Endothelial cell of umbilical vein (primary cell): ENCODE measurements around the gene FAM163A. TPM values are rescaled to one million over a fixed set of nuclear protein-coding genes. Genes with fewer than 3 reads are reported as not detected.

Experiments
- BruUV-seq: library from RNA; stranded (reverse); fragments of 400-500 nt; replicated peaks from 2 replicates; lab custom pipeline; 2021; lab: Mats Ljungman, UMichigan
- CTCF ChIA-PET: fragments of 300-600, 350-600 bp; sonication (Branson Sonifier 250); formaldehyde crosslinking; loops from one replicate; lab custom pipeline; 2021; ENCODE audit warnings: antibody characterized with exemption, inconsistent platforms; lab: Charles Lee
- POLR2A ChIA-PET: fragments of 300-600, 350-600 bp; sonication (Branson Sonifier 250); formaldehyde crosslinking; loops from one replicate; lab custom pipeline; 2021; ENCODE audit warnings: antibody characterized with exemption, inconsistent platforms; lab: Charles Lee
- DNase-seq: peaks from one replicate; pipeline ENCODE4 v3.0.0-alpha.2; 2011; ENCODE audit warnings: low read depth, low spot score
- FAIRE-seq: peaks from 2 replicates; lab custom pipeline; 2011; peaks lifted over from hg19 to GRCh38; lab: Jason Lieb, UNC
- H2AFZ ChIP-seq: 2 replicates; pipeline ENCODE4 v1.6.0; 2012; ENCODE audit warnings: low read depth, low read length, control low read depth, inconsistent platforms
- H3K27ac ChIP-seq: 2 replicates; pipeline ENCODE4 v1.5.1; 2011; ENCODE audit warnings: low read depth, mild to moderate bottlenecking, control low read depth, low read length, moderate library complexity; ENCODE audit not compliant: insufficient read depth
- H3K27me3 ChIP-seq, 2 experiments: 2 replicates each; pipeline versions ENCODE4 v1.6.0 to v1.6.1; 2011; ENCODE audit warnings: low read length in 2 of 2, mixed read lengths in 1 of 2; ENCODE audit not compliant: control insufficient read depth in 2 of 2, insufficient read depth in 2 of 2
- H3K36me3 ChIP-seq, 2 experiments: 2 replicates in 1 of 2; 3 replicates in 1 of 2; pipeline ENCODE4 v1.5.1; 2011; ENCODE audit warnings: low read length in 2 of 2, mild to moderate bottlenecking in 1 of 2, moderate library complexity in 1 of 2; ENCODE audit not compliant: control insufficient read depth in 2 of 2, insufficient read depth in 2 of 2; ENCODE audit errors: extremely low read depth in 1 of 2
- H3K4me1 ChIP-seq: 3 replicates; pipeline ENCODE4 v1.5.1; 2011; ENCODE audit warnings: mild to moderate bottlenecking, low read length; ENCODE audit not compliant: control insufficient read depth, insufficient read depth; ENCODE audit errors: extremely low read depth
- H3K4me2 ChIP-seq: 2 replicates; pipeline ENCODE4 v1.6.1; 2011; ENCODE audit warnings: low read length, control low read depth, mixed read lengths; ENCODE audit not compliant: insufficient read depth
- H3K4me3 ChIP-seq, 3 experiments: fragments of 200-600 bp in 1 of 3; sonication (generic), shearing (Covaris generic) in 1 of 3; replicated peaks in 1 of 3; 2 replicates each; pipeline ENCODE4 v1.5.1; 2011 to 2016; ENCODE audit warnings: control low read depth in 3 of 3, low read length in 3 of 3, mild to moderate bottlenecking in 2 of 3, inconsistent platforms in 1 of 3, low read depth in 1 of 3, moderate library complexity in 1 of 3; ENCODE audit not compliant: insufficient read depth in 1 of 3
- H3K79me2 ChIP-seq: 2 replicates; pipeline ENCODE4 v1.6.0; 2012; ENCODE audit warnings: low read length, inconsistent platforms; ENCODE audit not compliant: control insufficient read depth, insufficient read depth
- H3K9ac ChIP-seq: replicated peaks from 2 replicates; pipeline ENCODE3; 2011; ENCODE audit warnings: low read length, control low read depth; ENCODE audit not compliant: insufficient read depth; ENCODE audit errors: extremely low read depth
- H3K9me1 ChIP-seq: replicated peaks from 3 replicates; pipeline ENCODE4 v1.6.0; 2011; ENCODE audit warnings: mild to moderate bottlenecking, low read length; ENCODE audit not compliant: control insufficient read depth, insufficient read depth; ENCODE audit errors: extremely low read depth
- H3K9me3 ChIP-seq: replicated peaks from 2 replicates; pipeline ENCODE4 v1.5.1; 2012; ENCODE audit warnings: low read length, inconsistent platforms; ENCODE audit not compliant: control insufficient read depth, insufficient read depth
- H4K20me1 ChIP-seq: replicated peaks from 2 replicates; pipeline ENCODE3; 2011; ENCODE audit warnings: mild to moderate bottlenecking, low read length; ENCODE audit not compliant: control insufficient read depth, insufficient read depth; ENCODE audit errors: extremely low read depth
- CTCF ChIP-seq, 2 donors: IDR thresholded peaks; 1 replicate in 1 of 2; 2 replicates in 1 of 2; pipeline ENCODE4 v1.5.1; 2011; ENCODE audit warnings: low read length in 2 of 2, mild to moderate bottlenecking in 2 of 2, moderate library complexity in 2 of 2, control low read depth in 1 of 2, inconsistent platforms in 1 of 2, low read depth in 1 of 2; ENCODE audit not compliant: insufficient read depth in 1 of 2; ENCODE audit errors: extremely low read depth in 1 of 2
- EZH2 ChIP-seq: IDR thresholded peaks from 2 replicates; pipeline ENCODE4 v1.6.1; 2012; ENCODE audit warnings: borderline replicate concordance, low read depth, mild to moderate bottlenecking, moderate library complexity, low read length, inconsistent platforms; ENCODE audit not compliant: severe bottlenecking
- FOS ChIP-seq: IDR thresholded peaks from 2 replicates; pipeline ENCODE4 v1.6.1; 2011; ENCODE audit warnings: mild to moderate bottlenecking, low read length, moderate library complexity, borderline replicate concordance; ENCODE audit not compliant: insufficient read depth
- GATA2 ChIP-seq: IDR thresholded peaks from 2 replicates; pipeline ENCODE4 v1.7.0; 2011; ENCODE audit warnings: low read depth, mild to moderate bottlenecking, moderate library complexity, mixed read lengths, low read length; ENCODE audit not compliant: insufficient read length, insufficient read depth
- JUN ChIP-seq: IDR thresholded peaks from 2 replicates; pipeline ENCODE4 v1.6.1; 2011; ENCODE audit warnings: borderline replicate concordance, low read depth; ENCODE audit not compliant: insufficient read length, insufficient read depth
- MAX ChIP-seq: IDR thresholded peaks from 2 replicates; pipeline ENCODE4 v1.6.1; 2011; ENCODE audit not compliant: insufficient read depth, insufficient read length
- MYC ChIP-seq: IDR thresholded peaks from one replicate; pipeline ENCODE4 v1.6.1; 2011; ENCODE audit warnings: mild to moderate bottlenecking, low read depth, low read length
- POLR2A ChIP-seq: IDR thresholded peaks from 2 replicates; pipeline ENCODE4 v1.6.1; 2012; ENCODE audit warnings: low read depth, mild to moderate bottlenecking, control low read depth, low read length
- POLR2AphosphoS5 ChIP-seq: IDR thresholded peaks from 2 replicates; pipeline ENCODE4 v1.6.1; 2012; ENCODE audit warnings: low read depth, mild to moderate bottlenecking, control low read depth, low read length, moderate library complexity; ENCODE audit not compliant: insufficient read depth
- dilution Hi-C: fragments of 300-500 bp; cut with MboI; formaldehyde crosslinking; loops from one replicate; pipeline ENCODE4 v1.15.0; 2019; ENCODE audit warnings: low sequenced_read_pairs; ENCODE audit not compliant: extremely low pct_ligation_motif_present
- intact Hi-C: fragments of 100-400 bp; cut with micrococcal nuclease; formaldehyde crosslinking; loops from one replicate; pipeline ENCODE4 v1.10.0; 2022
- polyA plus RNA-seq, 4 experiments: library from polyadenylated mRNA; depleted of rRNA in 3 of 4; stranded (reverse) in 3 of 4; unstranded in 1 of 4; fragments of >200 nt; gene quantifications; 2 replicates each; pipeline versions ENCODE4 v1.2.1 to v1.2.3, GENCODE V29; 2011 to 2012; ENCODE audit warnings: missing spikeins in 1 of 4
- total RNA-seq: library from RNA; stranded (reverse); gene quantifications from 2 replicates; pipeline ENCODE4 v1.2.3, GENCODE V29; 2021

FAM163A gene
- total and polyA plus RNA-seq, 2 donors (not counting 3 experiments of a cell fraction or from before 2014, with no cell fraction given), result not detected

- Histone ChIP-seq H2AFZ (no peak overlapping the region), H3K4me3 (no peak overlapping the region), H3K79me2 (no peaks in the 10 kb centered on the region), H3K4me1 (peaks cover 13% of the 10 kb centered on the region), H3K4me2 (no peak overlapping the region), H3K9me1 (no peaks in the 10 kb centered on the region), H4K20me1 (no peaks in the 10 kb centered on the region), H3K9me3 (no peaks in the 10 kb centered on the region), H3K27ac (no peak overlapping the region), H3K36me3 (peaks cover 0 to under 1% of the 10 kb centered on the region in 2 experiments), H3K9ac (no peak overlapping the region), H3K27me3 (no peaks in the 10 kb centered on the region)
- TF ChIP-seq FOS (no peak), MYC (no peak), MAX (no peak), CTCF (IDR thresholded peaks at IDR 0.05; ENCODE audit: extremely low read depth in 1 of 2, insufficient read depth in 1 of 2, low read depth in 1 of 2, low read length in 2 of 2) (no peak), JUN (no peak), GATA2 (no peak), POLR2AphosphoS5 (no peak), POLR2A (no peak), EZH2 (no peak)
- CTCF ChIA-PET, result interaction anchor here (1.3 to 7.5 kb wide), 3 partner anchors 25 to 134 kb away, joined by 5 to 96 read pairs (median 9); no protein-coding TSS in a partner anchor
- POLR2A ChIA-PET, result no interaction called here
- dilution Hi-C loops, result no loop called here
- FAIRE-seq (peak; percentile 75), DNase-seq (peak; percentile 40)
- no TSS peak for BruUV-seq
- intact Hi-C loops, result no loop called here
Observed at GRCh38 chr1:179840107-179840506, 97.0 kb downstream of the FAM163A start.
